GM18870 (cell line): ENCODE data around the gene TTLL13.

Source experiments
- ATAC-seq: cut with Tn5 transposase; IDR thresholded peaks from one replicate; pipeline ENCODE4 v1.9.1; 2021; ENCODE audit warnings: moderate library complexity; ENCODE audit not compliant: unreplicated experiment

TTLL13 gene

DNA sequence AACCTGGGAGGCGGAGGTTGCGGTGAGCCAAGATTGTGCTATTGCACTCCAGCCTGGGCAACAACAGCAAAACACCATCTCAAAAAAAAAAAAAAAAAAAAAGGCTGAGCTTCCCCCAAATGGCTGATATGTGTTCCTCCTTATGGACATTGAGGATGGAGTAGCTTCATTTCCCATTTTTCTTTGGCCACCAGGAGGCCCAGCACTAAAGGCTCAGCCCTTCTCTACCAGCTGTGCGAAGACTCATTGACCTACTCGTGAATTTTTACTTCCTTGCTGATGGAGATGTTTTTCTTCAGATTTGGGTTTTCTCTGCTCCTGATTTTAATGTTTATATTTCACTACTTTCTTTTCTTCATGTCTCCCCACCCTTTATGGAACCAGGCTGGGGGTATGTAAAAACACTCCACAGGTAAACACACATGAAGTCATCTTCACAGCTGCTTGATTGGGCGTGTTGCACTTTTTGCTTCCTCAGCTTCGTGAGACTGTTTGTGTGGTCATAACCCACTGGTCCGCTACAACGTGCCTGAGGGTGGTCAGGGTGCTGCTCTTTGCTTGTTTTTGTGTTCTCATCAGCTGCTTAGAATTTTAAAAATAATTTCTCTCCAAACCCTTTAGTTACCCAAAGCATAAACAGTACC lies 34.7 kb upstream of the TTLL13 start:
- ATAC-seq, result no peak

DNA sequence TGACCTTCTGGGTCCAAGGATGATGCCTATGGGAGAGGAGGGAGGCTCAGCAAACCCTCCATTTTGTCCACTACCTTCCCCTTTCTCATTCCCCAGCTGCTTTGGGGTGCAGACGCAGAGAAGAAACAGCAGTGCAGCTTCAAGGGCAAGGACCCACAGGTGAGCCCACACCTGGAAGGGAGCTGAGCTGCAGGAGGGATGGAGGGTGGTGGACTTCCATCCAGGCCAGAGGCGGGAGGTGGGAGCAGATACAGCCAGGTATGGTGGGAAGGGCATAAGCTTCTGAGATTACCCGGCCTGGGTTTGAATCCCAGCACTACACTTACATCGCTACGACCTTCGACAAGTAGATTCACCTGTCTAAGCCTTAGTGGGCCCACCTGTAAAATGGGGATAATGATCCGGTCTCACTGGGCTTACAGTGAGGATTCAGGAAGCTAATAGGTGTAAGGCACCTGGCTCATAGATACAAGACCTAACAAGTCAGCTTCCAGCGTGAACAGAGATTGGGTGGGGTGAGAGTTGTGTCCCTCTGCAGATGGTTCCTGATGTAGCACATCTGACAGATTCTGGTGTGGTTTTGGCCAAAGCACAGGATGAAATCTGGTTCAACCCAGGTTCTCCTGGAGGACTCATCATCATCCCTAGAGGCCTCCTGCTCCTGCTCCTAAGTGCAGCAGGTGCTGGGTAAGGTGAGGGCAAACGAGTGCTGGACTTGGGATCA lies 31.5 kb upstream of the TTLL13 start:
- no peak for ATAC-seq

DNA sequence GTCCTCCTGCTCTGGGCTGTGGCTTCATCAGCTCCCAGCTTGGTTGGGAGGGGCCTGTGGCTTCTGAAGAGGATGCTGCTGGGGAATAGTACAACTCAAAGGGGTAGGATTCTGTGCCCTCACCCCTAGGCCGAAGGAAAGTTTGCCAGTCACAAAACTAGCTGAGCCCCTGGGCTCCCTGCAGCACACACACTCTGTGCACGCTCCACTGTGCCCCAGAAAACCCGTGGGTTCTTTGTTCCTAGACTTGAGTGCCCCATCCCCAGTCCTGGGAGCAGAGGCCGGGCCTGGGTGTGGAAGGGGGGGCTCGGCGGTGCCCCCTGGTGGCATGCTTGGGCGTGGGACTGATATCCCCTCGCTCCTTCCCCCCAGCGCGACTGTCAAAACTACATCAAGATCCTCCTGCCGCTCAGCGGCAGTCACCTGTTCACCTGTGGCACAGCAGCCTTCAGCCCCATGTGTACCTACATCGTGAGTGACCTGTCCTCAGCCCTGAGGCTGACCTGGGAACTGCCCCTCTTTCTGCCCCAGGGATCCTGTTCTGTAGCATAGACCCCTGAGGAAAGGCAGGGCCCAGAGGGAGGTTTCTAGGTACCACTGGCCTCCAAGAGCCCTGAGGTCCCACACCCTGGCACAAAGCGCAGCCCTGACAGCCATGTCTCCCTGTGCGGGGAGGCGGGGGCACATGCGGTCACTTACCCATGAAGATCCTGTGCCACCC lies 29.8 kb upstream of the TTLL13 start:
- no peak for ATAC-seq

DNA sequence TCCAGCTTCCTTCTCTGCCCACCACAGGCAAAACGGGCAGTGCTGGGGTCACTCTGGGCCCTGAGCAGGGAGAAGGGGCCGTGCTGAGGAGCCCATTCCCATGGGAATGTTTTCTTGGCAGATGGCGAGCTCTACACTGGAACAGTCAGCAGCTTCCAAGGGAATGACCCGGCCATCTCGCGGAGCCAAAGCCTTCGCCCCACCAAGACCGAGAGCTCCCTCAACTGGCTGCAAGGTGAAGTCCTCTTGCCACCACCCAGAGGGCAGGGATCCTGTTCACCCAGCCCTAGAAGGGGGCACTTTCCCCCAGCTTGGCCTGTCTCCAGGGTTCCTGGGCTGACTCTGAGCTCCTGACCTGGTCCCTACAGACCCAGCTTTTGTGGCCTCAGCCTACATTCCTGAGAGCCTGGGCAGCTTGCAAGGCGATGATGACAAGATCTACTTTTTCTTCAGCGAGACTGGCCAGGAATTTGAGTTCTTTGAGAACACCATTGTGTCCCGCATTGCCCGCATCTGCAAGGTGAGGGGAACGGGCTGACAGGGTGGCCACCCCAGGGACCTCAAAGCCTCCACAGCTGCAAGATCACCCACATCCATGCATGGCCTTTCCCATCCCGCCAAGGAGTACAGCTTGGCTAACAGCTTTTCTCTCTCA lies 28.0 kb upstream of the TTLL13 start:
- no peak for ATAC-seq

DNA sequence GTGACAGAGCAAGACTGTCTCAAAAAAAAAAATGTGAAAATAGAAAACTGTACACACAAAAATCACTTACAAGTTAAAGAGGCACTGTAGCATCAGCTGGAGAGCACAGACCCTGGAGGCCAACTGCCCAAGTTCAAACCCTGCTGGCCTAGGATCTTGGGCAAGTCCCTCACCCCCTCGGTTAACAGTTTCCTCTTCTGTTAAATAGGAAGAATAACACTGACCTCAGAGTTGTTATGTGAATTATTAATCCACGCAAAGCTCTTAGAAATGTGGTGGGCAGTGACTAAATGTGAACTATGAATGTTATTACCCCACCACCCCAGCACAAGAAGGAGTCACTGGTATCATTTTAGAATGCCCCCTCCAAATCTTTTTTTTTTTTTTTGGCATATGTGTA lies 26.8 kb upstream of the TTLL13 start:
- no peak for ATAC-seq

DNA sequence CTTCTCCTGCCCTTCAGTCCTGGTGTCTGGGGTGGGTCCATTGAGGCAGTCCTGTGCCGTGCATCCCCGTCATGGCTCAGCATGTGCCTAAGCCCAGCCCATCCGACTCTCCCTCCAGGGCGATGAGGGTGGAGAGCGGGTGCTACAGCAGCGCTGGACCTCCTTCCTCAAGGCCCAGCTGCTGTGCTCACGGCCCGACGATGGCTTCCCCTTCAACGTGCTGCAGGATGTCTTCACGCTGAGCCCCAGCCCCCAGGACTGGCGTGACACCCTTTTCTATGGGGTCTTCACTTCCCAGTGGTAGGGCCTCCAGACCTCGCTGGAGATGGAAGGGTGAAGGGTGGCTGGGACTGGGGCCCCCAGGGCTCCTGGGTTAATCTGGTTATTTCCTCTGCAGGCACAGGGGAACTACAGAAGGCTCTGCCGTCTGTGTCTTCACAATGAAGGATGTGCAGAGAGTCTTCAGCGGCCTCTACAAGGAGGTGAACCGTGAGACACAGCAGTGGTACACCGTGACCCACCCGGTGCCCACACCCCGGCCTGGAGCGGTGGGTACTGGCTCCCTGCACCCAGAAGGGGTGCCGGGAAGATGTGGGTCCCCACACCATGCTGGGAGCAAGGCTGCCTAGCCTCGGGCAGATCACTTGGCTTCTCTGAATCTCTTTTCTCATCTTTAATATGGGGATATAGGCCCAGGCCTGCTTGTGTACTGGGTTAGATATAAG lies 25.8 kb upstream of the TTLL13 start:
- no peak for ATAC-seq

DNA sequence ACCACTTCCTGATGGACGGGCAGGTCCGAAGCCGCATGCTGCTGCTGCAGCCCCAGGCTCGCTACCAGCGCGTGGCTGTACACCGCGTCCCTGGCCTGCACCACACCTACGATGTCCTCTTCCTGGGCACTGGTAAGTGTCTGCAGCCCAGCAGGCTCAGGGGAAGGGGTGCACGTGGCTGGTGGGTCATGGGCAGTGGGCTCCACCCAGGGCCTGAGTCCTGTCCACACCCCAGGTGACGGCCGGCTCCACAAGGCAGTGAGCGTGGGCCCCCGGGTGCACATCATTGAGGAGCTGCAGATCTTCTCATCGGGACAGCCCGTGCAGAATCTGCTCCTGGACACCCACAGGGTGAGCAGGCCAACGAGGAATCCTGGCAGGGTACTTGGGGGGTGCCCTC lies 24.3 kb upstream of the TTLL13 start:
- ATAC-seq, result no peak

DNA sequence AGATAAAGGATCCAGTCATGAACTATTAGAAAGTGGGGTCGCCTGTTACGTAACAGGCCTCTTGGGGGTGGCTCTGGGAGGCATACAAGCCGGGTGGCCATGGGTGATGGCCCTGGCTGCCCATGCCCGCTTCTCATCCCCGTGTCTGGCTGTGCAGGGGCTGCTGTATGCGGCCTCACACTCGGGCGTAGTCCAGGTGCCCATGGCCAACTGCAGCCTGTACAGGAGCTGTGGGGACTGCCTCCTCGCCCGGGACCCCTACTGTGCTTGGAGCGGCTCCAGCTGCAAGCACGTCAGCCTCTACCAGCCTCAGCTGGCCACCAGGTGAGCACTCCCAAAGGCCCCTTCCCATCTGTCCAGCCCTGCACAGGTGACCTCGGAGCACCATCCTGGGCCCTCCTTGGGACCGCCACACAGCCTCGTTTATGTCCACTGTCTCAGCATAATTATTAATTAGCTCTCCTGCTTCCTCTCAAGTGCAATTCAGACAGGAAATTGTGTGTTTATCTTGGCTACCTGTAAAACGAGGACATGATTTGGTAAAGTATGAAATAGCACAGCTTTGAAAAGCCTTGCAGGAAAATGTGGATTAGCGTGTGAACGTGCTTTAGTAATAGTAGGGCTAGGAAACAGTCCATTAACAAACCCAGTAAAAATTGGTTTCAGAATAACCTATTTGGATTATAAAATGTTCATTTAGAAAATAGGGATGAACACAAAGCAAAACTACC lies 23.7 kb upstream of the TTLL13 start:
- ATAC-seq, result no peak

DNA sequence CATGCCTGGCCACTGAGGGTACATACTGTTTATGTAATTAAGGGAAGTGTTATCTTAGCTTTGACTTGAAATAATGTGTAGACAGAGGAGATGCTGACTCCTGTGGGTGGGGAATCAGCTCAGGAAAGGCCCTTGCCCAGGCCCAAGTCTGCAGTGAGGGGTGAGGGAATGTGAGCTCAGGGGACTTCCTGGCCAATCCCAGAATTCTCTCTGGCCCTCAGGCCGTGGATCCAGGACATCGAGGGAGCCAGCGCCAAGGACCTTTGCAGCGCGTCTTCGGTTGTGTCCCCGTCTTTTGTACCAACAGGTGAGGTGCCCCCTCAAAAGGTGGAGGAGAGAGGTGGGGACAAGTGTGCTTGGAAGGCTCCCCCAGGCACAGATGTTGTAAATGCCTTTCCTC lies 22.0 kb upstream of the TTLL13 start:
- no peak for ATAC-seq

DNA sequence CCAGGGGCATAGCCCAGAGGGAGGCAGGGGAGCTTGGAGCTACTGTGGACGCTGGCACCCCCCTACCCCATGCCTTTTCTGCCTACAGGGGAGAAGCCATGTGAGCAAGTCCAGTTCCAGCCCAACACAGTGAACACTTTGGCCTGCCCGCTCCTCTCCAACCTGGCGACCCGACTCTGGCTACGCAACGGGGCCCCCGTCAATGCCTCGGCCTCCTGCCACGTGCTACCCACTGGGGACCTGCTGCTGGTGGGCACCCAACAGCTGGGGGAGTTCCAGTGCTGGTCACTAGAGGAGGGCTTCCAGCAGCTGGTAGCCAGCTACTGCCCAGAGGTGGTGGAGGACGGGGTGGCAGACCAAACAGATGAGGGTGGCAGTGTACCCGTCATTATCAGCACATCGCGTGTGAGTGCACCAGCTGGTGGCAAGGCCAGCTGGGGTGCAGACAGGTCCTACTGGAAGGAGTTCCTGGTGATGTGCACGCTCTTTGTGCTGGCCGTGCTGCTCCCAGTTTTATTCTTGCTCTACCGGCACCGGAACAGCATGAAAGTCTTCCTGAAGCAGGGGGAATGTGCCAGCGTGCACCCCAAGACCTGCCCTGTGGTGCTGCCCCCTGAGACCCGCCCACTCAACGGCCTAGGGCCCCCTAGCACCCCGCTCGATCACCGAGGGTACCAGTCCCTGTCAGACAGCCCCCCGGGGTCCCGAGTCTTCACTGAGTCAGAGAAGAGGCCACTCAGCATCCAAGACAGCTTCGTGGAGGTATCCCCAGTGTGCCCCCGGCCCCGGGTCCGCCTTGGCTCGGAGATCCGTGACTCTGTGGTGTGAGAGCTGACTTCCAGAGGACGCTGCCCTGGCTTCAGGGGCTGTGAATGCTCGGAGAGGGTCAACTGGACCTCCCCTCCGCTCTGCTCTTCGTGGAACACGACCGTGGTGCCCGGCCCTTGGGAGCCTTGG lies 21.3 kb upstream of the TTLL13 start:
- no peak for ATAC-seq

DNA sequence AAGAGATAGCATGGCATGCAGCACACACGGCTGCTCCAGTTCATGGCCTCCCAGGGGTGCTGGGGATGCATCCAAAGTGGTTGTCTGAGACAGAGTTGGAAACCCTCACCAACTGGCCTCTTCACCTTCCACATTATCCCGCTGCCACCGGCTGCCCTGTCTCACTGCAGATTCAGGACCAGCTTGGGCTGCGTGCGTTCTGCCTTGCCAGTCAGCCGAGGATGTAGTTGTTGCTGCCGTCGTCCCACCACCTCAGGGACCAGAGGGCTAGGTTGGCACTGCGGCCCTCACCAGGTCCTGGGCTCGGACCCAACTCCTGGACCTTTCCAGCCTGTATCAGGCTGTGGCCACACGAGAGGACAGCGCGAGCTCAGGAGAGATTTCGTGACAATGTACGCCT lies 20.4 kb upstream of the TTLL13 start:
- no peak for ATAC-seq

DNA sequence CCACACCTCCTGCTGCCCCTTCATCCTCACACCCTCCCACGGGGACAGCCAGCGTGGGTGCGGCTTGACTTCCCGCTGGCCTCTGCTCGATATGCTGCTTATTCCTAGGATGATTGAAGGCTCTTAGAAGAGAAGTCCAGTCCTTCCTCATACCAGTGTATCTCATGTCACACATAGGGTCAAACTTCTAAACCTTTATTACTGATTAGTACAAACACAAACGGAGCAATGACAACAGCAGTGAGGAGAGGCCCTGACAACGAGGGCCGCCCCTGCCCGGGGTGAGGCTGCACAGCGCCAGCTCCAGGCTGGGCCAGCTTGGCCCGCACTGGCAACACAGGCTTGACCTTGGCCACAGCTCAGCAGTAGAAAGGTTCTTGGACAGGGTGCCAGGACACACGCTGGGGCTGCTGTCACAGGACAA lies 19.3 kb upstream of the TTLL13 start:
- no peak for ATAC-seq

DNA sequence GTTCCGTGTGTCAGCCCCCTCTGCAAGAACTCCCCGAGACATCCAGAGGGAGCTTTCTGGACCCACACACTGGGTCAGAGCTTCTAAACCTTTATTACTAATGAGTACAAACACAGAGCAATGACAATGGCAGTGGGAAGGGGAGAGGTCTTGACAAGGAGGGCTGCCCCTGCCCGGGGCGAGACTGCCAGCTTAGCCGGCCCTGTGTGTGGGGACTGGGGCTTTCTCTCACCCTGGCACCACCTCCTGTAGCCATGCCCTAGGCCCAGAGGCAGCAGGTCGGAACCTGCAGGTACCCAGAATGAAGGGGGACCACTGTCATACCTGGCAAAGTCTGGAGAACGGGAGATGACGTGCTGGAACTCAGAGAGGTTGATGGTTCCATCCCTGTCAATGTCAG lies 18.7 kb upstream of the TTLL13 start:
- no peak for ATAC-seq

DNA sequence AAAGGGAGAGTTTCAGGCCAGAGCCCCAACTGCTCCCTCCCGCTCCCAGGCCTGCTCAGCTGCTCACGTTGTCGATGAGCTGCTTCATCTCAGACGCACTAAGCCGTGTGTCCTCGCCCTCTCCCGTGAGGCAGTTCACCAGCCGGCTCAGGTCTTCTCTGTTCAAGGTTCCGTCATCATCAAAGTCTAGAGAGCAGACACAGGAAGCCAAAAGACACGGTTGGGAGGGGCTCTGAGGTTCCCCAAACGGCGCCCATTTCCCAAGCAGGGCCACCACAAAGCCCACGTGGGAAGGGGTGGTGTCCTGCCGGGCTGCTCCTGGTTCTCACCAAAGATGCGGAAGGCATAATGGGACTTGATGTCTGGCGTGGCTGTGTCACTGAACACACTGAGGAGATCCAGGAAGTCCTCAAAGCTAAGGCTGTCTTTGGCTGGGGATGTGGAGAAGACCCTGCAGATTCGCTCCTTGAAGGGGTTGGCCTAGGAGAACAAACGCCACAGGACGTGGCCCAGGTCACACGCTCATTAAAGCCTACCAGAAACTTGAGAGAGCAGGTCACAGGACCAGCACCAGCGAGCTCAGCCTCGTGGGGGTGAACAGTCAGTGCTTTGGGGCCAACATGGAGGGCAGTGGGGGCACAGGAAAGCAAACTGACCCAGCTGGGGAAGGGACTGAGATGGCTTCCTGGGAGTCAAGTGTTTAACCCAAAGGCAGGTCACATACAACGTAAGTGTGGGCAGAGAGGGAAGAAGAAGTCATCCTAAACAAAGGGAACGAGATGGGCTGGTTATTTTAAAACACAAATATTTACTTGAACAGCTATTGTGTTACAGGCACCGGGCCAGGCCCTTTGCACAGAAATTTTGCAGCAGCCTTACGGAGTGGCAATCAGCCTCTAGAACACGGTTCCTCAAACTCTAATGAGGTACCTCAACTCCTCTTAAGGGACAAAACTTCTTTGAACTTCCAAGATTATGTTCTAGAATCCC lies 18.0 kb upstream of the TTLL13 start:
- no peak for ATAC-seq

DNA sequence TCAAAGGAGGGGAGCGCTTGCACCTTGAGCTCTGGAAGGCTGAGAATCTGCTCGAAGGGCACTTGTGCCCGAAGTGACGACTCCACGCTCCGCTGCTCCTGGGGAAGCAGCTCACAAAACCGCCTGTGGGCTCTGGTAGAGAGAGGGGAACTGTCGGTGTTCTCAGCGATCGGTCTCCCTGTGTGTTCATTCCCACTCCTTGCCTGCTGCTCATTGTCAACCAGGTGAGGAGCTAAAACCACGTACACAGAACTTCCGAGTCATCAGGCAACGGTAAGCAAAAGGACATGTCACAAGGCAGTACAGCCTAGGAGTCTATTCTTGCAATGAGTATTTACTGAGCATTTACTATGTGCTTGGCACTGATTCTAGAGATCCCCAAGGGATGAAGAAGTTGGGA lies 17.2 kb upstream of the TTLL13 start:
- no peak for ATAC-seq

DNA sequence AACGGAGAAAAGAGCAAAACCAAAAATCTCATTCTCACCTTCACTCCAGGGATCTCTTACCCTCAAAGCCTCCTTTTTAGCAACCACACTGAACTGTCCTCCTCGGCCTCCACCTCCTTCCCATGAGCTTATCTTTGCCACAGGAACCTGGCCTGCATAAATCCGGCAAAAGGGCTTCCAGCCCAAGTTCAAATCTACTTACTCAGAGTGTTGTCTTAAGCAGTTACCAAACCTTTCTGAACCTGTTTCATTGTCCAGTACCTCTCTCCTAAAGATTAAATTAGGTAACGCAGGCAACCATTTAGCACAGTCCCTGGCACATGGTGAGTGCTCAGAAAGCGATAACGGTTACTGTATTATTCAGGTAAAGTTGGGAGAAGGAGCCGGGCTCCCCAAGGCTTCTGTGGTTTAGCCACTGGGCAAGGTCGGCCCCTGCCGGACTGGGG lies 16.4 kb upstream of the TTLL13 start:
- ATAC-seq, result no peak

DNA sequence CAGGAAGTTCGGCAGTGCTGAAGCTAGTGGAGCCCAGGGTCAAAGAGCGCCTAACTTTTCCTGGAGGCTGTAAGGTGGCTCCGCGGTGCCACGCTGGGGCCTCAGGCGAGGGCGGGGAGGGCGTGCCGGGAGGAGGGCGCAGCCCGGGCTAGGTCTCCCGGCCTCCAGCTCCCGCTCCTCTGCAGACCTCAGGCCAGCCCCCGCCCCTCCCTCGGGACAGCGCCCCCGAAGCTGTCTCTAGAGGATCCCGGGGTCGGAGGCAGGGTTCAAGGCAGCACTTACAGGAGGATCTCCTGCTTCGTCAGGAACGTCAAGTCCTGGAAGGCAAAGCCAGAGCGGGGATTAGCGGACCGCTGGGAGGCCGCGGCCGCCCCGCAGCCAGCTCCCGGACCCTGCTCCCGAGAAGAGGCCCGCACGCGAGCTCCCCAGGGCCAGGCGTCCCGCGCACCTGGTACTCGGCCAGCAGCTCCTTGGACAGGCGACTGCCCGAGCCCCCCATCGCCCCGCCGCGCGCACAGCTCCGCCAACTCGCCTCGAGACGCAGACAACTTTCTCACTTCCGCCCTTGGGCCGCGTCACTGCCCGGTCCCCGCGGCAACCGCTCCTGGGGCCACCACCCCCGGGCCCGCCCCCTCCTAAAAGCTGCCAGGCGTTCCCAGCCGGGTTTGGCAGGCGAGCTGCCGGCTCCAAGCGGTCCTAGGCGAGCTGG lies 15.8 kb upstream of the TTLL13 start, which contains the start of gene CIB1:
CIB1 (minus strand) TSS at position 555 of the 709 bp plus-strand sequence; CDS start at position 499, 56 bp downstream.
- ATAC-seq, result peak; percentile 67
